NCI-H69 (cell line): ENCODE results near the gene DISP3.

ENCODE experiments used
- DNase-seq: peaks from one replicate; lab custom pipeline; 2025; lab: John Stamatoyannopoulos, UW

The DISP3 gene

GRCh38 chr1:11515368-11516300, 36.7 kb downstream of the DISP3 start:
- no peak for DNase-seq

- DNase-seq: no peak
These were observed 38.1 kb downstream of the DISP3 start for GRCh38 chr1:11516961-11517635.

GRCh38 chr1:11518016-11518701, 39.2 kb downstream of the DISP3 start:
- no peak for DNase-seq

- no peak for DNase-seq
These were observed 40.1 kb downstream of the DISP3 start for GRCh38 chr1:11518791-11519628.

GRCh38 chr1:11519629-11520031, 40.7 kb downstream of the DISP3 start:
- DNase-seq: no peak

GRCh38 chr1:11520531-11521233, 41.7 kb downstream of the DISP3 start:
- no peak for DNase-seq

GRCh38 chr1:11521582-11522399, 42.8 kb downstream of the DISP3 start:
- no peak for DNase-seq

- DNase-seq: no peak
These were observed 43.7 kb downstream of the DISP3 start for GRCh38 chr1:11522400-11523235.

GRCh38 chr1:11523261-11523660, 44.3 kb downstream of the DISP3 start:
- no peak for DNase-seq

GRCh38 chr1:11523746-11524464, 45.0 kb downstream of the DISP3 start:
- no peak for DNase-seq

- no peak for DNase-seq
These were observed 45.7 kb downstream of the DISP3 start for GRCh38 chr1:11524465-11525150.

- DNase-seq: no peak
These were observed 46.2 kb downstream of the DISP3 start for GRCh38 chr1:11525151-11525505.

- no peak for DNase-seq
These were observed 46.6 kb downstream of the DISP3 start for GRCh38 chr1:11525516-11525915.

- DNase-seq: no peak
These were observed 47.3 kb downstream of the DISP3 start for GRCh38 chr1:11526071-11526895.

- DNase-seq: no peak
These were observed 48.8 kb downstream of the DISP3 start for GRCh38 chr1:11527541-11528452.

GRCh38 chr1:11528611-11529261, 49.8 kb downstream of the DISP3 start:
- DNase-seq: no peak
